Measurements from ENCODE around the gene TERT. TPM values are rescaled to one million over a fixed set of nuclear protein-coding genes. Genes with fewer than 3 reads are reported as not detected.
"Not testable (repeated sequence)": the region's sequence is repeated elsewhere in the genome, so short reads cannot be mapped to it uniquely, and the experiment has no call there.

TERT gene
- total RNA-seq, 1 donor from 2014 or later: not detected

GRCh38 chr5:1235379-1235778 is 59.5 kb downstream of the TERT start:
- no peak overlapping the region for H3K27ac Mint-ChIP-seq (ENCODE audit: unreplicated experiment)
- peaks cover 4% of the 10 kb centered on the region for H3K27me3 Mint-ChIP-seq (ENCODE audit: low read depth)
- H3K36me3 Mint-ChIP-seq (ENCODE audit: low read depth): no peaks in the 10 kb centered on the region
- no peak for DNase-seq (ENCODE audit: low spot score)
- H3K4me3 Mint-ChIP-seq (ENCODE audit: unreplicated experiment): no peak overlapping the region
- no peak for TF ChIP-seq CTCF (IDR thresholded peaks at IDR 0.05)
- H3K9me3 Mint-ChIP-seq (ENCODE audit: low read depth): peaks cover 16% of the 10 kb centered on the region
- H3K4me1 Mint-ChIP-seq (ENCODE audit: low read depth): no peaks in the 10 kb centered on the region

GRCh38 chr5:1232780-1233179 is 62.1 kb downstream of the TERT start:
- H3K4me3 Mint-ChIP-seq (ENCODE audit: unreplicated experiment): no peak overlapping the region
- no peaks in the 10 kb centered on the region for H3K36me3 Mint-ChIP-seq (ENCODE audit: low read depth)
- no peak for TF ChIP-seq CTCF (IDR thresholded peaks at IDR 0.05)
- H3K9me3 Mint-ChIP-seq (ENCODE audit: low read depth): peaks cover 16% of the 10 kb centered on the region
- no peaks in the 10 kb centered on the region for H3K4me1 Mint-ChIP-seq (ENCODE audit: low read depth)
- no peak for DNase-seq (ENCODE audit: low spot score)
- H3K27ac Mint-ChIP-seq (ENCODE audit: unreplicated experiment): no peak overlapping the region
- peaks cover 25% of the 10 kb centered on the region for H3K27me3 Mint-ChIP-seq (ENCODE audit: low read depth)

- no peak overlapping the region for H3K27ac Mint-ChIP-seq (ENCODE audit: unreplicated experiment)
- TF ChIP-seq CTCF (IDR thresholded peaks at IDR 0.05): no peak
- no peaks in the 10 kb centered on the region for H3K36me3 Mint-ChIP-seq (ENCODE audit: low read depth)
- no peak for DNase-seq (ENCODE audit: low spot score)
- H3K9me3 Mint-ChIP-seq (ENCODE audit: low read depth): peaks cover 10% of the 10 kb centered on the region
- no peaks in the 10 kb centered on the region for H3K4me1 Mint-ChIP-seq (ENCODE audit: low read depth)
- peaks cover 30% of the 10 kb centered on the region for H3K27me3 Mint-ChIP-seq (ENCODE audit: low read depth)
- no peak overlapping the region for H3K4me3 Mint-ChIP-seq (ENCODE audit: unreplicated experiment)
These were observed 63.4 kb downstream of the TERT start for GRCh38 chr5:1231354-1231905.

GRCh38 chr5:1230551-1230950 is 64.3 kb downstream of the TERT start:
- H3K27ac Mint-ChIP-seq (ENCODE audit: unreplicated experiment): no peak overlapping the region
- no peak for DNase-seq (ENCODE audit: low spot score)
- peaks cover 32% of the 10 kb centered on the region for H3K27me3 Mint-ChIP-seq (ENCODE audit: low read depth)
- H3K36me3 Mint-ChIP-seq (ENCODE audit: low read depth): no peaks in the 10 kb centered on the region
- H3K9me3 Mint-ChIP-seq (ENCODE audit: low read depth): peaks cover under 1% of the 10 kb centered on the region
- no peak for TF ChIP-seq CTCF (IDR thresholded peaks at IDR 0.05)
- no peaks in the 10 kb centered on the region for H3K4me1 Mint-ChIP-seq (ENCODE audit: low read depth)
- no peak overlapping the region for H3K4me3 Mint-ChIP-seq (ENCODE audit: unreplicated experiment)

- Mint-ChIP-seq H3K36me3 (ENCODE audit: low read depth) (no peaks in the 10 kb centered on the region), H3K4me1 (ENCODE audit: low read depth) (no peaks in the 10 kb centered on the region), H3K4me3 (ENCODE audit: unreplicated experiment) (no peak overlapping the region), H3K27me3 (ENCODE audit: low read depth) (peaks cover 34% of the 10 kb centered on the region), H3K27ac (ENCODE audit: unreplicated experiment) (no peak overlapping the region), H3K9me3 (ENCODE audit: low read depth) (no peaks in the 10 kb centered on the region)
- DNase-seq (ENCODE audit: low spot score): no peak
- TF ChIP-seq CTCF (IDR thresholded peaks at IDR 0.05): no peak
These were observed 65.0 kb downstream of the TERT start for GRCh38 chr5:1229822-1230221.

GRCh38 chr5:1229023-1229422 is 65.8 kb downstream of the TERT start:
- not testable (repeated sequence) for H3K4me1 Mint-ChIP-seq (ENCODE audit: low read depth); H3K27ac Mint-ChIP-seq (ENCODE audit: unreplicated experiment); H3K4me3 Mint-ChIP-seq (ENCODE audit: unreplicated experiment); H3K9me3 Mint-ChIP-seq (ENCODE audit: low read depth); H3K36me3 Mint-ChIP-seq (ENCODE audit: low read depth); DNase-seq (ENCODE audit: low spot score)
- peaks cover 39% of the 10 kb centered on the region for H3K27me3 Mint-ChIP-seq (ENCODE audit: low read depth)
